ENCODE results near the gene RBBP7. TPM values are rescaled to one million over a fixed set of nuclear protein-coding genes. Genes with fewer than 3 reads are reported as not detected.

RBBP7 gene
- total RNA-seq, 4 donors from 2014 or later: 51.2 to 115 (median 59.9) TPM

- no peak for TF ChIP-seq CTCF (IDR thresholded peaks at IDR 0.05; ENCODE audit: low read depth)
These were observed 33.8 kb downstream of the RBBP7 start for GRCh38 chrX:16836371-16836770.

GRCh38 chrX:16834806-16835205 is 35.4 kb downstream of the RBBP7 start:
- TF ChIP-seq CTCF (IDR thresholded peaks at IDR 0.05; ENCODE audit: low read depth): no peak

GRCh38 chrX:16832301-16832700 is 37.9 kb downstream of the RBBP7 start:
- no peak for TF ChIP-seq CTCF (IDR thresholded peaks at IDR 0.05; ENCODE audit: low read depth)

GRCh38 chrX:16828124-16828908 is 41.8 kb downstream of the RBBP7 start:
- TF ChIP-seq CTCF (IDR thresholded peaks at IDR 0.05; ENCODE audit: low read depth): no peak

- TF ChIP-seq CTCF (IDR thresholded peaks at IDR 0.05; ENCODE audit: low read depth): no peak
These were observed 42.9 kb downstream of the RBBP7 start for GRCh38 chrX:16827225-16827624.

DNA sequence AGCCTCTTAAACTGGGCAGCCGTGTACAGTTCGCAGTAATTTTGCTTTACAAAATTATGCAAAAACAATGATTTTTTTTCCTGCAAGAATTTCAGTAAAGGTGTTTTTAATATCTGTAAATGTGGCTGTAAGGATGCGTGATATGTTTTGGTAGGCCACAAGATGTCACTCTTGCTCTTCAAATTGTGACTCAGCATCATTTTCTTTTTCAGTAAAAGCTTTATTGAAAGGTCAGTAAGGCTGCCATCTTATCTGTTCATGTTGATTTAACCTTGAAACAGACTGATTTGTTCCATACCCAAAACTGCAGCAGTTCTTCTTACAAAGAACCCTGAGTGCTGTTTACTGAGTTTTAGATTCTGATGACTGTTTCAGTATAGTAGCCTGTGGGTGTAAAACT is 44.0 kb downstream of the RBBP7 start:
- no peak for TF ChIP-seq CTCF (IDR thresholded peaks at IDR 0.05; ENCODE audit: low read depth)

GRCh38 chrX:16825264-16826035 is 44.7 kb downstream of the RBBP7 start:
- TF ChIP-seq CTCF (IDR thresholded peaks at IDR 0.05; ENCODE audit: low read depth): no peak

All from subcutaneous adipose tissue (tissue), 4 donors.